NCI-H524 (cell line): ENCODE measurements around the gene OST4.

Experiments
- DNase-seq, 2 experiments: peaks; one replicate each; lab custom pipeline; 2025; lab: John Stamatoyannopoulos, UW

Gene OST4

DNA sequence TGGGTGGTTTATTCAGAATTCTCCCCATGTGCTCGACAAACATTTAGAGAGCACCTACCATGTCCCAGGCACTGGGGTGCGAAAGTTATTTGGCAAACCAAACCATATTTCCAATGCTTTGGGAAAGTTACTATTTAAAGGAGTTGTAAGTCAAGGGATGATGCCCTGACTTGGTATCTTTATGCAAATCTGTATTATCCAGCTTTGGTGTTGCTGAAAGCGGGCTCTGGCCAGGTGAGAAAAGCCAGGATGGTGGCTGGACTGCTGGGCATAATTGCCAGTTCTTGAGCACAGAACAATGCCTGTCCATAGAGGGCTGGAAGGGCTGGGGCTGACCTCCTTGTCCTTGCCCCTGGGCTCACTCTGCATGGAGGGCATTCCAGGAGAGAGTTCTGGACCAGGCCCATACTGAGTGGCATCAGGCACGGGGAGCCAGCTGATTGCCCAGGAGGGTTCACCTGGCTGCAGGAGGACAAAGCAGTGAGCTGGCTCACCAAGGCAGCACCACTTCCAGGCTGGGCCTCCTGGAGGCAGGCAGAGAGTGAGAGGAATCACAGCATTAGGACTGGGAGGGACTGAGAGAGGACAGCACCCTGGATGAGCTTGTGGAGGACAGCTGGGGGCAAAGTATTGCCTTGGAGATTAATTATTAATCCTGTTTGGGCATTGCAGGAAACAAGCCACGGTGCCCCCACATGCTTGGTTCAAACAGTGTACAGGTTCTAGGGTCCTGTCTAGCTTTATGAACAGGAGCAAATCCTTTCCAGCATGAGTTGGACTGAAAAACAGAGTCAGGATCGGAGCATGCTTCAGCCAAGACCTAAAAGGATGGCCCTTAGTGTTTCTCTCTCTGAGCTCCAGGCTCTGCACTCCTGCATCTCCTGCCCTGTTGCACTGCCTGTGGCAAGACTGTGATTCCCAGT is 22.2 kb upstream of the OST4 start:
- peak in 1 of 2 experiments; percentile 68 for DNase-seq

DNA sequence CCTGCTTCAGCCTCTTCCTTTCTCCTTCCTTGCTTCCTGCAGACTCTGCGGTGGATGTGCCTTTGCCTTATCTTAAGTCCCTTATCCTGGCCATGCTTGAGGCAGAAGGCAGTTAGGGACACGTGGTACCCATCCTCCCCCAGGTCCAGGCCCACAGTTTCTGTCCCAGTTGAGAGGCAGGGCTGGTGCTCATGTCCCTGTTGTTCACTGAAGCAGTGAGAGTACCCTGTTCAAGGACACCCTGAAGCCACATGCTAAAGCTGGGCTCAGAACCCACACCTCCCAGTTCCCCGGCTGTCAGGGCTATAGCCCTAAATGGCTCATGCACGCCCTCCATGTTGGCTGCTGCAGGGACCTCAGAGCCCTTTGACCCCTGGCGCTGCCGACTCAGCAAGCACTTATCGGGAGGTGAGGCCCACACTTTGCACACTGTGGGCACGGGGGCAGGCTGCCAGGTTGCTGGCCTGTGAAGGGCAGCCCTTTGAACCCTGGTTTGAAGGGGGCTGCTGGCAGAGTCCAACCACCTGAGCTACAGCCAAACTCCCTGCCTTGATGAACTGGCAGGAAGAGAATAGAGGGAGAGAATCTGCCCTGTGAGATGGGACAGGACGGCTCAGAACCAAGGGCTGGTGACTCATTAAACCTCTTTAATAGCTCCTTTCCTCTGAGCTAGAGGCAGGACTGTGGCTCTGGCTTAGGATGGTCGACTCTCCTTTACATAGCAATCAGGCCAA is 21.4 kb upstream of the OST4 start:
- DNase-seq = no peak

DNA sequence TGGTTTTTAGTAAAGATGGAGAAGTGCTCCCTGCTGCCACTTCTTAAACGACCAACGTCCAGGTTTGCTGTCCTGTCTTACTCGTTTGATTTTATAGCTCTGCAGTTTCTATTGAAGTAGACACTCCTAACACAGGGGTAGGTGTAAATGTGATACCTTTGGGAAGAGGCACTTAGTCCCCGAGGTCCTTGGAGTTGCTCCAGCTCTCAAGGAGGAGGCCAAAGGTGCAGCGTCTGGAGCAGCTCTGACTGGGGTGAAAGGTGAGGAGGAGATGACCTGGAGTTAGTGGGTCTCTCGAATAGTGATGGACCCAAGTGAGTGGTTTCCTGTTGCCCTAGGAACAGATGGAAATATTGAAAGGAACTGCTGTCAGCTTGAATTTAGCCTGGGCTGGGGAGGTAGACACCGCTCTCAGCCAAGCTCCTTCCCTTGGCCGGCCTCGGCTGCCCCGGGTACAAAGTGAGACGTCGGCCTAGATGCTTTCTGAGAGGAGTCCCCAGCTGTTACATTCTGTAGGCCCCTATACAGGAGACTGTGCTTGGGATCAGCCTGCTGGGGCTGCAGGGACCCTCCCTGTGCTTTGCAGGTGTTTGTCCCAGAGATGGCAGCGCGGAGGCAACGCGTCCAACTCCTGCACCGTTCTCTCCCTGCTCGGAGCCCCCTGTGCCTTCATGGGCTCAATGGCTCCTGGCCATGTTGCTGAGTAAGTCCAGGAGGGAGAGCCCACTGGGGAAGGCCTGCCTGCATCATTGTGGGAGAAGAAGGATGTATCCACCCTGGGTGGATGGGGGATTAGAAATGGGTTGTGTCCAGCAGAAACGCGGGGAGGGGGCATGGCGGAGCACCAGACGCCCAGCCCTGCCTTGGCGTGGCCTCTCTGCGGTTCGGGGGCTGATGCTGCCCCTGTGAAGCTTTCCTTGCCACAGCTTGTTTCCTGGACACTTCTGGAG is 20.6 kb upstream of the OST4 start:
- DNase-seq = peak in 1 of 2 experiments; percentile 31

DNA sequence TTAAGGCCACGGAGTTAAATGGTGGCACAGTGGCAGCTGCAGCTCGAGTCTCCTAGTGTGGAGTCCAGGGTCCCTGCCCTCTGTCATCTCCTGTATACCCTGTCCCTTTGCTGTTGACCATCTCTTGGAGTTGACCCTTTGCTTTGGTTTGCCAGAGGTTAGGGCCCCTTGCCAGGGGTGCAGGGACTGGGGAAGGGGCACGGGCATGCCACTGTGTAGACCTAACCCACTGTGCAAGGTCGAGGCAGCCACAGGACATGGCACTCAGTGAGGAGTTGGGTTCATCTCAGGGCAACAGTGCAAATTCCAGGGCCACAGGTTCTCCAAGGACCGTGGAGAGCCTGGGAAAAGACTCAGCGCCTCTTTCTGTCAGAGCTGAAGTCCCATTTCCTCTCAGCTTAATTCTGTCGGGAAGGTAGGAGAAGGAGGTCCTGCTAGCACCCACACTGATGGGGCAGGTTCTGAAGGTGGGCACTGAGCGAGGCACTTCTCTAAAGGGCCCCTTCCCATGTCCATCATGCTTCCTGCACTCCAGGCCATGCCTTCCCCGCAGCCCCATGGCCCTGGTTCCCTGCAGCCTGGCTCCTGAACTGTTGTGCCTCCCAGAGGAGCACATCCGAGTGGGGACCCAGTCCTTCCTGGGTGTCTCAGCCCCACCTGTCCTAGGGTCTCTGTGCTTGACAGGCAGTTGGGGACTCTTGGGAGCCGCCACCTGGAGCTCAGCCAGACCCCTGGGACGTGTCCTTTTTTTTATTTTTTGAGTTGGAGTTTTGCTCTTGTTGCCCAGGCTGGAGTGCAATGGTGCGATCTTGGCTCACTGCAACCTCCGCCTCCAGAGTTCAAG is 17.9 kb upstream of the OST4 start:
- no peak for DNase-seq

DNA sequence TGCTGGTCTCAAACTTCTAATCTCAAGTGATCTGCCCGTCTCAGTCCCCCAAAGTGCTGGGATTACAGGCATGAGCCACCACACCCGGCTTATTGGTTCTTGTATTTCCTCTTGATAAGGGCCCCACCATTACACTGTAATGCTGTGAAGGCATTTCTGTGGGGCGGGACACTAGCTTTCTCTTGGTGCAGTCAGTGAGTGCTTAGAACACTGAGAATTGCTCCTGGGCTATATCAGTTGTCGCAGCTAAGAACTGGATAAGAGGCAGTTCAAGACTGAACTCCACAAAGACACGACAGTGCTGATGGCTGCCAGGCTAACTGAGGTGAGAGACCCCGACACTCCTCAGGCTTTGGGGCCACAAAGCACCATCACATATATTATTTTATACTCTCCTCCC is 17.2 kb upstream of the OST4 start:
- no peak for DNase-seq

DNA sequence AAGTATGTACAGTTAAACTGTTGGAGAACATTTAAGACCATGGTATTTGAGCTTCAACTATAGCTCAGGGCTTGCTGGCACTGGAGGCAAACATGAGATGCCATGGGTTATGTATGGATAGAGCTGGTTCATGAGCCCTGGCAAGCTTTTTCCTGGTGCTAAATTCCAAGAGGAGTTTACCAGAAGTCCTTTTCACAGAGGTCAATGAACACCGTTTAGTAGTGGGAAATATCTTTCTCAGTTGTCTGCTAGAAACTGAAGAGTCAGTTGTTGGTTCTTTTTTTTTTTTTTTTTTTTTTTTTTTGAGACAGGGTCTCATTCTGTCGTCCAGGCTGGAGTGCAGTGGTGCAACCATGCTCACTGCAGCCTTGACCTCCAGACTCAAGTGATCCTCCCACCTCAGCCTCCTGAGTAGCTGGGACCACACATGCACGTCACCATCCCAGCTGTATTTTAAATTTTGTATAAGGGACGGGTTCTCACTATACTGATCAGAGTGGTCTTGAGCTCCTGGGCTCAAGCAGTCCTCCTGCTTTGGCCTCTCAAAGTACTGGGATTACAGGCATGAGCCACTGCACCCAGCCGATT is 16.5 kb upstream of the OST4 start:
- no peak for DNase-seq

DNA sequence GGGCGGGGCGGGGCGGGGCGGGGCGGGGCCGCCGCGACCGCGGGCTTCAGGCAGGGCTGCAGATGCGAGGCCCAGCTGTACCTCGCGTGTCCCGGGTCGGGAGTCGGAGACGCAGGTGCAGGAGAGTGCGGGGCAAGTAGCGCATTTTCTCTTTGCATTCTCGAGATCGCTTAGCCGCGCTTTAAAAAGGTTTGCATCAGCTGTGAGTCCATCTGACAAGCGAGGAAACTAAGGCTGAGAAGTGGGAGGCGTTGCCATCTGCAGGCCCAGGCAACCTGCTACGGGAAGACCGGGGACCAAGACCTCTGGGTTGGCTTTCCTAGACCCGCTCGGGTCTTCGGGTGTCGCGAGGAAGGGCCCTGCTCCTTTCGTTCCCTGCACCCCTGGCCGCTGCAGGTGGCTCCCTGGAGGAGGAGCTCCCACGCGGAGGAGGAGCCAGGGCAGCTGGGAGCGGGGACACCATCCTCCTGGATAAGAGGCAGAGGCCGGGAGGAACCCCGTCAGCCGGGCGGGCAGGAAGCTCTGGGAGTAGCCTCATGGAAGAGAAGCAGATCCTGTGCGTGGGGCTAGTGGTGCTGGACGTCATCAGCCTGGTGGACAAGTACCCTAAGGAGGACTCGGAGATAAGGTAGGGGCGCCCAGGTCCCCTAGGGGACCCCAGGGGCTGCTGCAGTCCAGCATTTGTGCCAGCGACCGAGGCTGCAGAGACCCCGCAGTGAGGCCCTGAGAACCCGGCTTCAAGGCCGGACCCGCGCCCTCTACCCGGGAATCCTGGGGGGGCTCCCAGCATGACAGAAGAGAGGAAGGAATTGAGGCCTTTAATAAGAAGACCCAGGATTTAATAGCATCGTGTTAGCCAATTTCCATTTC is 15.5 kb upstream of the OST4 start, which contains the start of gene KHK:
KHK (plus strand) TSS at position 49 of the 870 bp plus-strand sequence; CDS start at position 537, 488 bp downstream.
- DNase-seq = peak in 1 of 2 experiments; percentile 62

DNA sequence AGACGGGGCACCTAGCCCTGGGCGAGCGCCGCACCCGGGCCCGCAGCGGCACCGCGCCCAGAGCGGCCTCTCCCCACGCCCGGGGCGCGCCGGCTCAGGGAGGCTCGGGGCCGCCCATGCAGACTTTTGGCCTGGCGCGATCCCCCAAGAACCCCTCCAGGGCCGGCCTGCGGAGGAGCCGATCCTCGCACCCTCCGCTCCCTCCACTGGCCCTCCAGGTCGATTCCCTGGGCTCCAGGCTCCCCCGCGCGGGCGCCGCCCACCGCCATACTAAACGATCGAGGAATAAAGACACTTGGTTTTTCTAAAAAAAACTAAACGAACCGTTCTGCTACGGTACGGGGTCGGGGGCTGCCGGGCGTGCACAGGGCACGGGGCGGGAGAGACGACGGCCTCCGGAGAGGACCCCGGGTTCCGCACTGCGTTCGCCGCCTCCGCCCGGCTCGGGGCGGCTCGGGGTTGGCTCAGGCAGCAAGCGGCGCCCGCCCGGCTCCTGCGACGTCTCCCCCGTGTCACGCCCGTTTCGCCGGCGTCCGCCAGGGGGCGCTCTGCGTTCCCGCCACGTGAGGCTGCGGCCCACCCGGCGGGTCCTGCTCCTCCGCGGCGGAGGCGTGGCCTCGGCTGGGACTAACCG is 14.8 kb upstream of the OST4 start:
- peak; percentile 87 to 94 for DNase-seq

DNA sequence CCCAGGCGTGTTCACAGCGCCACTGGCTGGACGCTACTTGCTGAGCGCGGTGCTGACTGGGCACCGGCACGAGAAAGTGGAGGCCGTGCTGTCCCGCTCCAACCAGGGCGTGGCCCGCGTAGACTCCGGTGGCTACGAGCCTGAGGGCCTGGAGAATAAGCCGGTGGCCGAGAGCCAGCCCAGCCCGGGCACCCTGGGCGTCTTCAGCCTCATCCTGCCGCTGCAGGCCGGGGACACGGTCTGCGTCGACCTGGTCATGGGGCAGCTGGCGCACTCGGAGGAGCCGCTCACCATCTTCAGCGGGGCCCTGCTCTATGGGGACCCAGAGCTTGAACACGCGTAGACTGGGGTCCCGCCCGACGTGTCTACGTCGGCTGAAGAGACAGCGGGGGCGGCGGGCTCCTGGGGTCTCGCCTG is 14.2 kb upstream of the OST4 start:
- DNase-seq = peak; percentile 48 to 73

DNA sequence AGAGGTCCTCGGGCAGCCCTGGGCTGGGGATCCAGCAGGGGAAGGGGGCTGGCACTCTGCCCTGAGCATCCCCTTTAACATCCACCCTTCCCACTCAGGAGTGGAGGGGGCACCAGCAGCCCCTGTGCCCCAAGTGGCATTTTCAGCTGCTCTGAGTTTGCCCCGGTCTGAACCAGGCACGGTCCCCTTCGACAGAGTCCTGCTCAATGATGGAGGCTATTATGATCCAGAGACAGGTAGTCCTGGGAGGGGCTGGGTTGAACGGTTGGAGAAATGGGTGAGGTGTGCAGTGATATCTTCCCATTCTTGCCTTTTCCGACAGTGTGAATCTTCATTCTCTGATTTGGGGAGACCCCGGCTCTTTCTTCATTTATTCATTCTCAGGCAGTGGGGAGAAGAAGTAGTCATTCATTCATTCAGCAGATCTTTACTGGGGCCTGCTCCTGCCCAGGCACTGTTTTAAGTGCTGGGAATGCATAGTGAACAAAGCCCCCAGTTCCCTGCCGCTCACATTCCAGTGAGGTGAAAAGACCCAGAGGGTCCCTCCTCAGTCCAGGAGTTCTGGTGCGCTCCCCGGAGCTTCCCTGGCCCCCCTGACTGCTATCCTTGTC is 13.7 kb upstream of the OST4 start:
- DNase-seq = no peak

DNA sequence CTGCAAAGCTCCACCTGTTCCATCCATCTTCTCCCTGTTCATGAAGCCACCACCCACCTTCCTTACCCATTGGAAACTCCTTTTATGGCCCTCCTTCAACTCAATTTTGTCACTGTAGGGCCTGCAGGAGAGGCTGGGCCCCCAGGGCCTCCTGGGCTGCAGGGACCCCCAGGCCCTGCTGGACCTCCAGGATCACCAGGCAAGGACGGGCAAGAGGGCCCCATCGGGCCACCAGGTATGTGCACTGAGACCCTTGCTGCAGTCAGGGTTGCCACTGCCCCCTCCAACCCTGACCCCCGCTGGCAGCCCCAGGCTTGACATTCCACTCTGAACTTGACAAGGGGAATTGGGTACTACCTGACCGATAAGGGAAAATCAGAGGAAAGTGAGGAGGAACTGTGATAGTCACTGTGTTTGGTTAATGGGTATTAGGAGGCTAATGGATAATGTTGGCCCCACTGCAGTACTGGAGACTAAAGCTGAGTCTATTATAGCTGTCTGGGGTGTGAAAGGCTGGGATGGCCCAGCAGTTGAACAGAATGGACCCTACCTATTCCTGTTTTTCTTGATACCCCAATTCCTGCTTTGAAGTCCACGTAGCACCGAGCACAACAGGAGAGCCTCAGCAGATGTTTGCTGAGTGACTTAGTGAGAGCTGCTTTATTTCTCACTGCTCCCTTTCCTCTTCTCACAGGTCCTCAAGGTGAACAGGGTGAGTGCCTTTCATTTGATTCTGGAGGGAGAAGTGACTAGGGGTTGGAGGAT is 13.0 kb upstream of the OST4 start:
- DNase-seq = no peak

DNA sequence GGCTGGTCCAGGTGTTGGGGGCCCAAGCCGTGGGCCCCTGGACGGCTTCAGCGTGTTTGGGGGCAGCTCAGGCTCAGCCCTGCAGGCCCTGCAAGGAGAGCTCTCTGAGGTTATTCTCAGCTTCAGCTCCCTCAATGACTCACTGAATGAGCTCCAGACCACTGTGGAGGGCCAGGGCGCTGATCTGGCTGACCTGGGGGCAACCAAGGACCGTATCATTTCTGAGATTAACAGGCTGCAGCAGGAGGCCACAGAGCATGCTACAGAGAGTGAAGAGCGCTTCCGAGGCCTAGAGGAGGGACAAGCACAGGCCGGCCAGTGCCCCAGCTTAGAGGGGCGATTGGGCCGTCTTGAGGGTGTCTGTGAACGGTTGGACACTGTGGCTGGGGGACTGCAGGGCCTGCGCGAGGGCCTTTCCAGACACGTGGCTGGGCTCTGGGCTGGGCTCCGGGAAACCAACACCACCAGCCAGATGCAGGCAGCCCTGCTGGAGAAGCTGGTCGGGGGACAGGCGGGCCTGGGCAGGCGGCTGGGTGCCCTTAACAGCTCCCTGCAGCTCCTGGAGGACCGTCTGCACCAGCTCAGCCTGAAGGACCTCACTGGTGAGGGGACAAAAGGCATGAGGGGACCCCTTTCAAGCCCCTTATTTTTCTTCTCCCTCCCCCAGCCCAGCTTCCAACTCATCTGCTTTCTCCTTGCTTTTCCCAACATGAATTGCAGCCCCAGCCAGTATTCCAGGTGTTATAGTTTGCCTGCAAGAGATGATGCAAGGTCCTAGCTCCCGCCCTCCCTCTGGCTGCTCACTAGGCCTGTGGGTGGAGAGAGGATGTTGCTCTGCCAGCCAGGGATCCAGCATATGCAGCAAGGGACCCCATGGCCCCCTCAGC is 12.2 kb upstream of the OST4 start:
- DNase-seq = no peak

DNA sequence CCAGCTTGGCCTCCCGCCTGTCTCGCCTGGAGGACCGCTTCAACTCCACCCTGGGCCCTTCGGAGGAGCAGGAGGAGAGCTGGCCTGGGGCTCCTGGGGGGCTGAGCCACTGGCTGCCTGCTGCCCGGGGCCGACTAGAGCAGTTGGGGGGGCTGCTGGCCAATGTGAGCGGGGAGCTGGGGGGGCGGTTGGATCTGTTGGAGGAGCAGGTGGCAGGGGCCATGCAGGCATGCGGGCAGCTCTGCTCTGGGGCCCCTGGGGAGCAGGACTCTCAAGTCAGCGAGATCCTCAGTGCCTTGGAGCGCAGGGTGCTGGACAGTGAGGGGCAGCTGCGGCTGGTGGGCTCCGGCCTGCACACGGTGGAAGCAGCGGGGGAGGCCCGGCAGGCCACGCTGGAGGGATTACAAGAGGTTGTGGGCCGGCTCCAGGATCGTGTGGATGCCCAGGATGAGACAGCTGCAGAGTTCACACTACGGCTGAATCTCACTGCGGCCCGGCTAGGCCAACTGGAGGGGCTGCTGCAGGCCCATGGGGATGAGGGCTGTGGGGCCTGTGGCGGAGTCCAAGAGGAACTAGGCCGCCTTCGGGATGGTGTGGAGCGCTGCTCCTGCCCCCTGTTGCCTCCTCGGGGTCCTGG is 11.4 kb upstream of the OST4 start:
- no peak for DNase-seq

DNA sequence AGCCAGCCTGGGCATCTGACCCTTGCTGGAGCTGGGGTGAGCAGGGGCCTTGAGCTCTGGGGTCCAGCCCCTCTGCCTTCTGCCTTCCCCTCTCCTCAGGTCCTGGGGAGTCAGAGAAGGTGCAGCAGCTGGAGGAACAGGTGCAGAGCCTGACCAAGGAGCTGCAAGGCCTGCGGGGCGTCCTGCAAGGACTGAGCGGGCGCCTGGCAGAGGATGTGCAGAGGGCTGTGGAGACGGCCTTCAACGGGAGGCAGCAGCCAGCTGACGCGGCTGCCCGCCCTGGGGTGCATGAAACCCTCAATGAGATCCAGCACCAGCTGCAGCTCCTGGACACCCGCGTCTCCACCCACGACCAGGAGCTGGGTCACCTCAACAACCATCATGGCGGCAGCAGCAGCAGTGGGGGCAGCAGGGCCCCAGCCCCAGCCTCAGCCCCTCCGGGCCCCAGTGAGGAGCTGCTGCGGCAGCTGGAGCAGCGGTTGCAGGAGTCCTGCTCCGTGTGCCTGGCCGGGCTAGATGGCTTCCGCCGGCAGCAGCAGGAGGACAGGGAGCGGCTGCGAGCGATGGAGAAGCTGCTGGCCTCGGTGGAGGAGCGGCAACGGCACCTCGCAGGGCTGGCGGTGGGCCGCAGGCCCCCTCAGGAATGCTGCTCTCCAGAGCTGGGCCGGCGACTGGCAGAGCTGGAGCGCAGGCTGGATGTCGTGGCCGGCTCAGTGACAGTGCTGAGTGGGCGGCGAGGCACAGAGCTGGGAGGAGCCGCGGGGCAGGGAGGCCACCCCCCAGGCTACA is 10.7 kb upstream of the OST4 start:
- no peak for DNase-seq

DNA sequence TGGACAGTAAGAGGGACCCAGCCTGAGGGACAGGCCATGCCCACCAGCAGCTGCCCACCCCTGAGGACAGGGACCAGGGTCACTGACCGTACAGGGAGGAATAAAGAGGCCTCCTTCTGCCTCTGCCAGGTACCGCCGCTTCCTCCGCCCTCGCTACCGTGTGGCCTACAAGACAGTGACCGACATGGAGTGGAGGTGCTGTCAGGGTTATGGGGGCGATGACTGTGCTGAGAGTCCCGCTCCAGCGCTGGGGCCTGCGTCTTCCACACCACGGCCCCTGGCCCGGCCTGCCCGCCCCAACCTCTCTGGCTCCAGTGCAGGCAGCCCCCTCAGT is 9.1 kb upstream of the OST4 start:
- no peak for DNase-seq

DNA sequence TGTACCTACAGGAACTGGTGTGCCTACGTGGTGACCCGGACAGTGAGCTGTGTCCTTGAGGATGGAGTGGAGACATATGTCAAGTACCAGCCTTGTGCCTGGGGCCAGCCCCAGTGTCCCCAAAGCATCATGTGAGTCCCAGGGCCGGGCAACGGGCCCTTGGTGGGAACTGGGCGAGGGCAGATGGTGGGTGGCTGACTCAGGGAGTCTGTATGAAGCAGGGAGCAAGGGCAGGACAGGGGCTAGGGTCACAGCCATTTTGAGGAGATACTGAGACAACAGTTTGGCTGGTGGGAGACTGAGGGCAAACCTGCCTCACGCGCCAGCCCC is 8.7 kb upstream of the OST4 start:
- peak in 1 of 2 experiments; percentile 10 for DNase-seq
